GM12878 (cell line): Measurements from ENCODE around the gene MYO15A. TPM values are rescaled to one million over a fixed set of nuclear protein-coding genes. Genes with fewer than 3 reads are reported as not detected.

Source experiments
- CREM ChIP-seq: IDR thresholded peaks from 2 replicates; pipeline ENCODE4 v1.6.1; 2014; ENCODE audit warnings: antibody characterized with exemption, low read depth
- DPF2 ChIP-seq: fragments of 450-650 bp; IDR thresholded peaks from 2 replicates; pipeline ENCODE4 v1.6.1; 2017; ENCODE audit warnings: mild to moderate bottlenecking
- IRF4 ChIP-seq: IDR thresholded peaks from 2 replicates; pipeline ENCODE4 v1.6.1; 2011; ENCODE audit warnings: low read depth, low read length
- NFXL1 ChIP-seq: fragments of 450-650 bp; IDR thresholded peaks from 2 replicates; pipeline ENCODE4 v1.6.1; 2017; ENCODE audit warnings: antibody characterized with exemption, mild to moderate bottlenecking, borderline replicate concordance
- NR2F1 ChIP-seq: fragments of 450-650 bp; conservative IDR thresholded peaks from 2 replicates; pipeline ENCODE4 v1.6.1; 2017; ENCODE audit warnings: mild to moderate bottlenecking
- PAX5 ChIP-seq: IDR thresholded peaks from 2 replicates; pipeline ENCODE4 v1.6.1; 2011; ENCODE audit warnings: low read depth, low read length, borderline replicate concordance
- RAD51 ChIP-seq: fragments of 450-650 bp; IDR thresholded peaks from 2 replicates; pipeline ENCODE4 v1.6.1; 2016; ENCODE audit warnings: moderate library complexity, mild to moderate bottlenecking, inconsistent platforms
- SPI1 ChIP-seq: IDR thresholded peaks from 2 replicates; pipeline ENCODE4 v1.6.1; 2011; ENCODE audit warnings: low read depth, mild to moderate bottlenecking, low read length, moderate library complexity, borderline replicate concordance; ENCODE audit not compliant: insufficient read depth
- TCF3 ChIP-seq: IDR thresholded peaks from 2 replicates; pipeline ENCODE4 v1.6.1; 2012; ENCODE audit warnings: low read depth, mild to moderate bottlenecking, low read length, borderline replicate concordance; ENCODE audit not compliant: insufficient read depth
- TCF7 ChIP-seq: IDR thresholded peaks from 2 replicates; pipeline ENCODE4 v1.6.1; 2014; ENCODE audit warnings: antibody characterized with exemption, borderline replicate concordance
- polyA plus RNA-seq, 11 experiments: library from polyadenylated mRNA; depleted of rRNA in 4 of 11; unstranded in 6 of 11; stranded (reverse) in 5 of 11; fragments of >200 nt; fragmentation: Nextera tagmentation in 4 of 11; fragmentation: Illumina TruSeq in 1 of 11; extraction: Ambion mirVana in 4 of 11; extraction: Trizol in 1 of 11; gene quantifications; 1 replicate in 1 of 11; 2 replicates in 10 of 11; pipeline versions ENCODE4 v1.2.1 to v1.2.3, GENCODE V29; 2011 to 2016; ENCODE audit warnings: inconsistent platforms in 2 of 11, missing spikeins in 2 of 11, low read depth in 1 of 11
- total RNA-seq, 4 experiments: library from RNA; depleted of rRNA in 3 of 4; stranded (reverse); fragments of >200 nt in 3 of 4; fragmentation: Illumina TruSeq in 1 of 4; extraction: Trizol in 1 of 4; gene quantifications; 2 replicates each; pipeline versions ENCODE4 v1.2.1 to v1.2.3, GENCODE V29; 2013 to 2021
- TF ChIP-seq, protein P1 (sequence below): IDR thresholded peaks from 2 replicates; pipeline ENCODE4 v1.6.1; 2011; ENCODE audit warnings: low read depth, mild to moderate bottlenecking, low read length, moderate library complexity, borderline replicate concordance; ENCODE audit errors: extremely low read depth
- TF ChIP-seq, protein P2 (sequence below): fragments of 450-650 bp; IDR thresholded peaks from 2 replicates; pipeline ENCODE4 v1.6.1; 2014; ENCODE audit warnings: mild to moderate bottlenecking
- TF ChIP-seq, protein P3 (sequence below): IDR thresholded peaks from 2 replicates; pipeline ENCODE4 v1.6.1; 2012; ENCODE audit warnings: low read length, inconsistent platforms
- TF ChIP-seq, protein P4 (sequence below): fragments of 450-650 bp; IDR thresholded peaks from 2 replicates; pipeline ENCODE4 v1.6.1; 2018; ENCODE audit warnings: borderline replicate concordance, mild to moderate bottlenecking; ENCODE audit not compliant: partially characterized antibody
- TF ChIP-seq, protein P5 (sequence below): IDR thresholded peaks from 2 replicates; pipeline ENCODE4 v1.6.1; 2012; ENCODE audit warnings: low read depth, low read length, improper control_type of control experiment
- TF ChIP-seq, protein P6 (sequence below): fragments of 450-650 bp; IDR thresholded peaks from 2 replicates; pipeline ENCODE4 v1.6.1; 2017; ENCODE audit warnings: borderline replicate concordance
- TF ChIP-seq, protein P7 (sequence below): fragments of 450-650 bp; IDR thresholded peaks from 2 replicates; pipeline ENCODE4 v1.6.1; 2018; ENCODE audit warnings: mild to moderate bottlenecking, low read depth, moderate library complexity; ENCODE audit not compliant: partially characterized antibody
- TF ChIP-seq, protein P8 (sequence below): fragments of 450-650 bp; IDR thresholded peaks from 2 replicates; pipeline ENCODE4 v1.6.1; 2017; ENCODE audit warnings: low read depth, mild to moderate bottlenecking, moderate library complexity

The MYO15A gene
- total and polyA plus RNA-seq, 10 of the 15 experiments (the other 5 are each of a cell fraction or from before 2014, with no cell fraction given): 0.03 to 0.77 (median 0.21) TPM; not detected in 4

DNA sequence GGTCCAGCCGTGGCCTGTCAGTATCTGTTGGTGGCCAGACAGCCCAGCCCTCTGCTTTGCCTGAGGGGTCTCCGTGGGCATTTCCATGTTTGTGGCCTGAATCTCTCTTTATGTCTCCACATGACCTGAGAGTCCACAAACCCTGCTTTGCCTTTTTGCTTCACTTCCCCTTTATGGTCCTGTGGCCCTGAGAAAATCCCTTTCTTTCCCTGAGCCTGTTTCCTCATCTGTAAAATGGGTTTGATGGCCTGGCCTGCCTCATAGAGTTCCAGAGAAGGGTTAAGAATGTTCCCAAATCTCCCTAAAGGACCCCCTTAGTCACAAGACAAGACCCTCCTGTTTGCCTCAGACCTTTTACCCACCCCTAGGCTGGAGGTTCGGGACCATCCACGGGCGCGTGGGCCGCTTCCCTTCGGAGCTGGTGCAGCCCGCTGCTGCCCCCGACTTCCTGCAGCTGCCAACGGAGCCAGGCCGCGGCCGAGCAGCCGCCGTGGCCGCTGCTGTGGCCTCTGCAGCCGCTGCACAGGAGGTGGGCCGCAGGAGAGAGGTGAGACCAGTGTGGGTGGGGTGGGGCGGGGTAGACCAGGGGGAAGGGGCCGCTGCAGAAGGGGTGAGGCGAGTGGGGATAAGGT is 48.9 kb downstream of the MYO15A start (continued):
- TF ChIP-seq TCF7 (no peak), PAX5 (no peak), DPF2 (no peak), CREM (no peak), SPI1 (peak; percentile 93), NR2F1 (no peak), NFXL1 (no peak), TCF3 (no peak), IRF4 (no peak), RAD51 (peak; percentile 38; the same call in 1 of the 2 replicates)
- TF ChIP-seq, protein P1, sequence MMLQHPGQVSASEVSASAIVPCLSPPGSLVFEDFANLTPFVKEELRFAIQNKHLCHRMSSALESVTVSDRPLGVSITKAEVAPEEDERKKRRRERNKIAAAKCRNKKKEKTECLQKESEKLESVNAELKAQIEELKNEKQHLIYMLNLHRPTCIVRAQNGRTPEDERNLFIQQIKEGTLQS: no peak
- TF ChIP-seq, protein P2, sequence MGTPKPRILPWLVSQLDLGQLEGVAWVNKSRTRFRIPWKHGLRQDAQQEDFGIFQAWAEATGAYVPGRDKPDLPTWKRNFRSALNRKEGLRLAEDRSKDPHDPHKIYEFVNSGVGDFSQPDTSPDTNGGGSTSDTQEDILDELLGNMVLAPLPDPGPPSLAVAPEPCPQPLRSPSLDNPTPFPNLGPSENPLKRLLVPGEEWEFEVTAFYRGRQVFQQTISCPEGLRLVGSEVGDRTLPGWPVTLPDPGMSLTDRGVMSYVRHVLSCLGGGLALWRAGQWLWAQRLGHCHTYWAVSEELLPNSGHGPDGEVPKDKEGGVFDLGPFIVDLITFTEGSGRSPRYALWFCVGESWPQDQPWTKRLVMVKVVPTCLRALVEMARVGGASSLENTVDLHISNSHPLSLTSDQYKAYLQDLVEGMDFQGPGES: no peak
- TF ChIP-seq, protein P3, sequence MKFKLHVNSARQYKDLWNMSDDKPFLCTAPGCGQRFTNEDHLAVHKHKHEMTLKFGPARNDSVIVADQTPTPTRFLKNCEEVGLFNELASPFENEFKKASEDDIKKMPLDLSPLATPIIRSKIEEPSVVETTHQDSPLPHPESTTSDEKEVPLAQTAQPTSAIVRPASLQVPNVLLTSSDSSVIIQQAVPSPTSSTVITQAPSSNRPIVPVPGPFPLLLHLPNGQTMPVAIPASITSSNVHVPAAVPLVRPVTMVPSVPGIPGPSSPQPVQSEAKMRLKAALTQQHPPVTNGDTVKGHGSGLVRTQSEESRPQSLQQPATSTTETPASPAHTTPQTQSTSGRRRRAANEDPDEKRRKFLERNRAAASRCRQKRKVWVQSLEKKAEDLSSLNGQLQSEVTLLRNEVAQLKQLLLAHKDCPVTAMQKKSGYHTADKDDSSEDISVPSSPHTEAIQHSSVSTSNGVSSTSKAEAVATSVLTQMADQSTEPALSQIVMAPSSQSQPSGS: no peak
- TF ChIP-seq, protein P4, sequence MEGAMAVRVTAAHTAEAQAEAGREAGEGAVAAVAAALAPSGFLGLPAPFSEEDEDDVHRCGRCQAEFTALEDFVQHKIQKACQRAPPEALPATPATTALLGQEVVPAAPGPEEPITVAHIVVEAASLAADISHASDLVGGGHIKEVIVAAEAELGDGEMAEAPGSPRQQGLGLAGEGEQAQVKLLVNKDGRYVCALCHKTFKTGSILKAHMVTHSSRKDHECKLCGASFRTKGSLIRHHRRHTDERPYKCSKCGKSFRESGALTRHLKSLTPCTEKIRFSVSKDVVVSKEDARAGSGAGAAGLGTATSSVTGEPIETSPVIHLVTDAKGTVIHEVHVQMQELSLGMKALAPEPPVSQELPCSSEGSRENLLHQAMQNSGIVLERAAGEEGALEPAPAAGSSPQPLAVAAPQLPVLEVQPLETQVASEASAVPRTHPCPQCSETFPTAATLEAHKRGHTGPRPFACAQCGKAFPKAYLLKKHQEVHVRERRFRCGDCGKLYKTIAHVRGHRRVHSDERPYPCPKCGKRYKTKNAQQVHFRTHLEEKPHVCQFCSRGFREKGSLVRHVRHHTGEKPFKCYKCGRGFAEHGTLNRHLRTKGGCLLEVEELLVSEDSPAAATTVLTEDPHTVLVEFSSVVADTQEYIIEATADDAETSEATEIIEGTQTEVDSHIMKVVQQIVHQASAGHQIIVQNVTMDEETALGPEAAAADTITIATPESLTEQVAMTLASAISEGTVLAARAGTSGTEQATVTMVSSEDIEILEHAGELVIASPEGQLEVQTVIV: no peak
- TF ChIP-seq, protein P5, sequence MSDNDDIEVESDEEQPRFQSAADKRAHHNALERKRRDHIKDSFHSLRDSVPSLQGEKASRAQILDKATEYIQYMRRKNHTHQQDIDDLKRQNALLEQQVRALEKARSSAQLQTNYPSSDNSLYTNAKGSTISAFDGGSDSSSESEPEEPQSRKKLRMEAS: no peak
- TF ChIP-seq, protein P6, sequence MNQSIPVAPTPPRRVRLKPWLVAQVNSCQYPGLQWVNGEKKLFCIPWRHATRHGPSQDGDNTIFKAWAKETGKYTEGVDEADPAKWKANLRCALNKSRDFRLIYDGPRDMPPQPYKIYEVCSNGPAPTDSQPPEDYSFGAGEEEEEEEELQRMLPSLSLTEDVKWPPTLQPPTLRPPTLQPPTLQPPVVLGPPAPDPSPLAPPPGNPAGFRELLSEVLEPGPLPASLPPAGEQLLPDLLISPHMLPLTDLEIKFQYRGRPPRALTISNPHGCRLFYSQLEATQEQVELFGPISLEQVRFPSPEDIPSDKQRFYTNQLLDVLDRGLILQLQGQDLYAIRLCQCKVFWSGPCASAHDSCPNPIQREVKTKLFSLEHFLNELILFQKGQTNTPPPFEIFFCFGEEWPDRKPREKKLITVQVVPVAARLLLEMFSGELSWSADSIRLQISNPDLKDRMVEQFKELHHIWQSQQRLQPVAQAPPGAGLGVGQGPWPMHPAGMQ: no peak
- TF ChIP-seq, protein P7, sequence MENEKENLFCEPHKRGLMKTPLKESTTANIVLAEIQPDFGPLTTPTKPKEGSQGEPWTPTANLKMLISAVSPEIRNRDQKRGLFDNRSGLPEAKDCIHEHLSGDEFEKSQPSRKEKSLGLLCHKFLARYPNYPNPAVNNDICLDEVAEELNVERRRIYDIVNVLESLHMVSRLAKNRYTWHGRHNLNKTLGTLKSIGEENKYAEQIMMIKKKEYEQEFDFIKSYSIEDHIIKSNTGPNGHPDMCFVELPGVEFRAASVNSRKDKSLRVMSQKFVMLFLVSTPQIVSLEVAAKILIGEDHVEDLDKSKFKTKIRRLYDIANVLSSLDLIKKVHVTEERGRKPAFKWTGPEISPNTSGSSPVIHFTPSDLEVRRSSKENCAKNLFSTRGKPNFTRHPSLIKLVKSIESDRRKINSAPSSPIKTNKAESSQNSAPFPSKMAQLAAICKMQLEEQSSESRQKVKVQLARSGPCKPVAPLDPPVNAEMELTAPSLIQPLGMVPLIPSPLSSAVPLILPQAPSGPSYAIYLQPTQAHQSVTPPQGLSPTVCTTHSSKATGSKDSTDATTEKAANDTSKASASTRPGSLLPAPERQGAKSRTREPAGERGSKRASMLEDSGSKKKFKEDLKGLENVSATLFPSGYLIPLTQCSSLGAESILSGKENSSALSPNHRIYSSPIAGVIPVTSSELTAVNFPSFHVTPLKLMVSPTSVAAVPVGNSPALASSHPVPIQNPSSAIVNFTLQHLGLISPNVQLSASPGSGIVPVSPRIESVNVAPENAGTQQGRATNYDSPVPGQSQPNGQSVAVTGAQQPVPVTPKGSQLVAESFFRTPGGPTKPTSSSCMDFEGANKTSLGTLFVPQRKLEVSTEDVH: no peak
- TF ChIP-seq, protein P8, sequence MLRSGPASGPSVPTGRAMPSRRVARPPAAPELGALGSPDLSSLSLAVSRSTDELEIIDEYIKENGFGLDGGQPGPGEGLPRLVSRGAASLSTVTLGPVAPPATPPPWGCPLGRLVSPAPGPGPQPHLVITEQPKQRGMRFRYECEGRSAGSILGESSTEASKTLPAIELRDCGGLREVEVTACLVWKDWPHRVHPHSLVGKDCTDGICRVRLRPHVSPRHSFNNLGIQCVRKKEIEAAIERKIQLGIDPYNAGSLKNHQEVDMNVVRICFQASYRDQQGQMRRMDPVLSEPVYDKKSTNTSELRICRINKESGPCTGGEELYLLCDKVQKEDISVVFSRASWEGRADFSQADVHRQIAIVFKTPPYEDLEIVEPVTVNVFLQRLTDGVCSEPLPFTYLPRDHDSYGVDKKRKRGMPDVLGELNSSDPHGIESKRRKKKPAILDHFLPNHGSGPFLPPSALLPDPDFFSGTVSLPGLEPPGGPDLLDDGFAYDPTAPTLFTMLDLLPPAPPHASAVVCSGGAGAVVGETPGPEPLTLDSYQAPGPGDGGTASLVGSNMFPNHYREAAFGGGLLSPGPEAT: peak; percentile 57; the same call in 1 of the 2 replicates
